Astrocyte (in vitro differentiated cells and primary cell): ENCODE results near the gene TICRR.

Experiments
- EZH2 ChIP-seq: IDR thresholded peaks from 2 replicates; pipeline ENCODE4 v1.6.1; 2012; ENCODE audit warnings: mild to moderate bottlenecking, low read length, inconsistent platforms; ENCODE audit not compliant: insufficient read depth
- TF ChIP-seq, protein P1 (sequence below): IDR thresholded peaks from 2 replicates; pipeline ENCODE4 v1.5.1; 2011; ENCODE audit warnings: low read depth, mild to moderate bottlenecking, inconsistent platforms, low read length, moderate library complexity; ENCODE audit not compliant: insufficient read depth

DNA sequence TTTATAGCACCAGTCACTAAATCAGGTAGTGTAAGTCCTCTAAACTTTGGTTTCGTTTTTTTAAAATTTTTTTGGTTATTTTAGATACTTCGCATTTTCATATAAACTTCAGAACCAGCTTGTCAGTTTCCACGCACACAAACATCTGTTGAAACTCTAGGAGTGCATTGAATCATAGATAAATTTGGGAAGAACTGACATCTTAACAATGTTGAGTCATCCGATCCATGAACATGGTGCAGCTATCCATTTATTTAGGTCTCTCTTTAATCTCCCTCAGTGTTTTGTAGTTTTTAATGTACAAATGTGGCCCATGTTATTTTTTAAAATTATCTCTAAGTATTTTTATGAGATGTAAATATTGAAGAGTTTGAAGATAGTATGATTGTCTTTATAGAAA is 17.7 kb downstream of the TICRR start:
- TF ChIP-seq, protein P1, sequence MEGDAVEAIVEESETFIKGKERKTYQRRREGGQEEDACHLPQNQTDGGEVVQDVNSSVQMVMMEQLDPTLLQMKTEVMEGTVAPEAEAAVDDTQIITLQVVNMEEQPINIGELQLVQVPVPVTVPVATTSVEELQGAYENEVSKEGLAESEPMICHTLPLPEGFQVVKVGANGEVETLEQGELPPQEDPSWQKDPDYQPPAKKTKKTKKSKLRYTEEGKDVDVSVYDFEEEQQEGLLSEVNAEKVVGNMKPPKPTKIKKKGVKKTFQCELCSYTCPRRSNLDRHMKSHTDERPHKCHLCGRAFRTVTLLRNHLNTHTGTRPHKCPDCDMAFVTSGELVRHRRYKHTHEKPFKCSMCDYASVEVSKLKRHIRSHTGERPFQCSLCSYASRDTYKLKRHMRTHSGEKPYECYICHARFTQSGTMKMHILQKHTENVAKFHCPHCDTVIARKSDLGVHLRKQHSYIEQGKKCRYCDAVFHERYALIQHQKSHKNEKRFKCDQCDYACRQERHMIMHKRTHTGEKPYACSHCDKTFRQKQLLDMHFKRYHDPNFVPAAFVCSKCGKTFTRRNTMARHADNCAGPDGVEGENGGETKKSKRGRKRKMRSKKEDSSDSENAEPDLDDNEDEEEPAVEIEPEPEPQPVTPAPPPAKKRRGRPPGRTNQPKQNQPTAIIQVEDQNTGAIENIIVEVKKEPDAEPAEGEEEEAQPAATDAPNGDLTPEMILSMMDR = no peak
- TF ChIP-seq EZH2 = no peak
